B cell (primary cell): Measurements from ENCODE around the gene TNNT1. TPM values are rescaled to one million over a fixed set of nuclear protein-coding genes. Genes with fewer than 3 reads are reported as not detected.

ENCODE experiments used
- ATAC-seq: fragments of 200-7000 bp; cut with Tn5 transposase; one replicate; pipeline ENCODE4 v1.10.0; 2021; ENCODE audit warnings: low read depth, mild to moderate bottlenecking, moderate number of reproducible peaks, moderate library complexity
- CTCF ChIA-PET: fragments of 350-600 bp; sonication (Branson Sonifier 250); formaldehyde crosslinking; loops from one replicate; lab custom pipeline; 2021; ENCODE audit warnings: antibody characterized with exemption, inconsistent platforms; lab: Charles Lee
- POLR2A ChIA-PET: fragments of 350-600 bp; sonication (Branson Sonifier 250); formaldehyde crosslinking; loops from one replicate; lab custom pipeline; 2021; ENCODE audit warnings: antibody characterized with exemption; lab: Charles Lee
- DNase-seq: peaks from one replicate; pipeline ENCODE4 v3.0.0; 2013
- H2AFZ ChIP-seq: 2 replicates; pipeline ENCODE4 v1.6.1; 2012; ENCODE audit warnings: mild to moderate bottlenecking, low read depth, low read length; ENCODE audit not compliant: insufficient read depth, poor library complexity, severe bottlenecking
- H3K27ac ChIP-seq, 2 donors: 1 replicate in 1 of 2; 2 replicates in 1 of 2; pipeline ENCODE4 v1.5.1; 2012 to 2013; ENCODE audit warnings: low read length in 2 of 2, mild to moderate bottlenecking in 2 of 2, moderate library complexity in 1 of 2
- H3K27me3 ChIP-seq, 4 experiments: fragments of 200-600 bp in 1 of 4; sonication (generic) in 1 of 4; replicated peaks in 1 of 4; 1 replicate in 2 of 4; 2 replicates in 2 of 4; pipeline versions ENCODE4 v1.6.1 to v1.7.0; 2013 to 2016; ENCODE audit warnings: low read length in 3 of 4, mild to moderate bottlenecking in 2 of 4, mixed read lengths in 1 of 4, moderate library complexity in 1 of 4; ENCODE audit not compliant: insufficient read depth in 4 of 4, control insufficient read depth in 3 of 4; ENCODE audit errors: control extremely low read depth in 1 of 4
- H3K36me3 ChIP-seq, 2 experiments: replicated peaks in 1 of 2; 1 replicate in 1 of 2; 2 replicates in 1 of 2; pipeline versions ENCODE4 v1.6.1 to v1.7.1; 2013; ENCODE audit warnings: low read length in 1 of 2; ENCODE audit not compliant: insufficient read depth in 2 of 2, control insufficient read depth in 1 of 2; ENCODE audit errors: control extremely low read depth in 1 of 2, extremely low read depth in 1 of 2
- H3K4me1 ChIP-seq, 2 donors: fragments of 200-600 bp in 1 of 2; sonication (generic) in 1 of 2; 1 replicate in 1 of 2; 2 replicates in 1 of 2; pipeline versions ENCODE4 v1.5.1 to v1.6.1; 2013 to 2017; ENCODE audit warnings: low read length in 2 of 2; ENCODE audit not compliant: control insufficient read depth in 2 of 2, insufficient read depth in 2 of 2
- H3K4me2 ChIP-seq: replicated peaks from 2 replicates; pipeline ENCODE3; 2012; ENCODE audit warnings: mild to moderate bottlenecking, low read depth, low read length; ENCODE audit not compliant: poor library complexity, severe bottlenecking
- H3K4me3 ChIP-seq, 5 experiments: fragments of 200-600 bp in 1 of 5; sonication (generic) in 1 of 5; 1 replicate in 3 of 5; 2 replicates in 2 of 5; pipeline versions ENCODE4 v1.5.1 to v1.7.0; 2011 to 2016; ENCODE audit warnings: low read length in 4 of 5, mild to moderate bottlenecking in 4 of 5, low read depth in 2 of 5, control low read depth in 1 of 5, moderate library complexity in 1 of 5; ENCODE audit not compliant: insufficient read depth in 1 of 5; ENCODE audit errors: control extremely low read depth in 1 of 5, extremely low read depth in 1 of 5
- H3K79me2 ChIP-seq: fragments of 200-600 bp; sonication (generic); one replicate; pipeline ENCODE4 v1.6.0; 2016; ENCODE audit warnings: low read length; ENCODE audit not compliant: control insufficient read depth, insufficient read depth
- H3K9ac ChIP-seq: fragments of 200-600 bp; sonication (generic); 2 replicates; pipeline ENCODE4 v1.6.1; 2017; ENCODE audit warnings: mild to moderate bottlenecking, low read length, moderate library complexity
- H3K9me3 ChIP-seq, 3 donors: one replicate each; pipeline versions ENCODE4 v1.6.1 to v1.7.1; 2013; ENCODE audit warnings: low read length in 2 of 3; ENCODE audit not compliant: control insufficient read depth in 2 of 3, insufficient read depth in 1 of 3; ENCODE audit errors: control extremely low read depth in 1 of 3
- H4K20me1 ChIP-seq: 2 replicates; pipeline ENCODE4 v1.6.0; 2012; ENCODE audit warnings: mild to moderate bottlenecking, low read length; ENCODE audit not compliant: insufficient read depth, control insufficient read depth, poor library complexity, severe bottlenecking
- H3K27ac Mint-ChIP-seq: one replicate; pipeline ENCODE4 v1.8.0; 2021; ENCODE audit warnings: mixed read lengths
- H3K27me3 Mint-ChIP-seq: one replicate; pipeline ENCODE4 v1.8.0; 2021; ENCODE audit warnings: mixed read lengths
- H3K4me1 Mint-ChIP-seq: one replicate; pipeline ENCODE4 v1.8.0; 2021; ENCODE audit warnings: mixed read lengths
- H3K4me3 Mint-ChIP-seq: one replicate; pipeline ENCODE4 v1.8.0; 2021; ENCODE audit warnings: mixed read lengths
- H3K9me3 Mint-ChIP-seq: one replicate; pipeline ENCODE4 v1.8.0; 2022; ENCODE audit warnings: mixed read lengths; ENCODE audit not compliant: insufficient read depth
- EZH2 ChIP-seq: IDR thresholded peaks from 2 replicates; pipeline ENCODE4 v1.6.1; 2012; ENCODE audit warnings: borderline replicate concordance, low read depth, mild to moderate bottlenecking, moderate library complexity, low read length; ENCODE audit not compliant: insufficient read depth, poor library complexity, severe bottlenecking
- WGBS: methylation state at CpG from one replicate; pipeline ENCODE4 v1.1.5; 2013; ENCODE audit warnings: missing lambda C conversion rate; ENCODE audit not compliant: insufficient coverage; 5-methylcytosine and 5-hydroxymethylcytosine counted together
- intact Hi-C: fragments of 100-400 bp; cut with micrococcal nuclease; formaldehyde crosslinking; loops from one replicate; pipeline ENCODE4 v1.10.0; 2022
- polyA plus RNA-seq: library from polyadenylated mRNA; depleted of rRNA; stranded (reverse); fragments of >200 nt; gene quantifications from 2 replicates; pipeline ENCODE4 v1.2.3, GENCODE V29; 2012
- total RNA-seq, 2 donors: library from RNA; stranded (reverse); fragments of 120-200 nt in 1 of 2; gene quantifications; 1 replicate in 1 of 2; 2 replicates in 1 of 2; pipeline versions ENCODE4 v1.2.3 to v1.2.4, GENCODE V29; 2013 to 2022
- TF ChIP-seq, protein P1 (sequence below): fragments of 200-600 bp; IDR thresholded peaks from one replicate; pipeline ENCODE4 v1.8.0; 2022; ENCODE audit warnings: antibody characterized with exemption, mild to moderate bottlenecking

TNNT1 gene
- total and polyA plus RNA-seq, 2 donors (not counting 1 experiment from before 2014, with no cell fraction given), result not detected

GRCh38 chr19:55181740-55182139 is 32.7 kb upstream of the TNNT1 start:
- 74% methylated on average over 17 of the region's 20 CpGs for WGBS
- H3K9me3 ChIP-seq, result peaks cover 0 to 41% (median 0%) of the 10 kb centered on the region in 3 donors
- ChIA-PET CTCF (interaction anchor here (0.6 to 0.9 kb wide), 2 partner anchors 323 to 700 kb away, joined by 3 to 5 read pairs; no protein-coding TSS in a partner anchor), POLR2A (interaction anchor here (0.5 kb wide), 1 partner anchor 94 kb away, joined by 4 read pairs; no protein-coding TSS in a partner anchor)
- Mint-ChIP-seq H3K27me3 (peaks cover 47% of the 10 kb centered on the region), H3K9me3 (no peaks in the 10 kb centered on the region), H3K4me3 (no peak overlapping the region), H3K4me1 (peaks cover 24% of the 10 kb centered on the region), H3K27ac (no peak overlapping the region)
- no peak overlapping the region for H3K9ac ChIP-seq
- H3K4me2 ChIP-seq, result no peak overlapping the region
- no peaks in the 10 kb centered on the region for H3K36me3 ChIP-seq
- intact Hi-C loops, result no loop called here
- no peaks in the 10 kb centered on the region for H4K20me1 ChIP-seq
- no peak overlapping the region for H3K4me3 ChIP-seq
- no peak for DNase-seq
- no peak for TF ChIP-seq EZH2
- TF ChIP-seq, protein P1, sequence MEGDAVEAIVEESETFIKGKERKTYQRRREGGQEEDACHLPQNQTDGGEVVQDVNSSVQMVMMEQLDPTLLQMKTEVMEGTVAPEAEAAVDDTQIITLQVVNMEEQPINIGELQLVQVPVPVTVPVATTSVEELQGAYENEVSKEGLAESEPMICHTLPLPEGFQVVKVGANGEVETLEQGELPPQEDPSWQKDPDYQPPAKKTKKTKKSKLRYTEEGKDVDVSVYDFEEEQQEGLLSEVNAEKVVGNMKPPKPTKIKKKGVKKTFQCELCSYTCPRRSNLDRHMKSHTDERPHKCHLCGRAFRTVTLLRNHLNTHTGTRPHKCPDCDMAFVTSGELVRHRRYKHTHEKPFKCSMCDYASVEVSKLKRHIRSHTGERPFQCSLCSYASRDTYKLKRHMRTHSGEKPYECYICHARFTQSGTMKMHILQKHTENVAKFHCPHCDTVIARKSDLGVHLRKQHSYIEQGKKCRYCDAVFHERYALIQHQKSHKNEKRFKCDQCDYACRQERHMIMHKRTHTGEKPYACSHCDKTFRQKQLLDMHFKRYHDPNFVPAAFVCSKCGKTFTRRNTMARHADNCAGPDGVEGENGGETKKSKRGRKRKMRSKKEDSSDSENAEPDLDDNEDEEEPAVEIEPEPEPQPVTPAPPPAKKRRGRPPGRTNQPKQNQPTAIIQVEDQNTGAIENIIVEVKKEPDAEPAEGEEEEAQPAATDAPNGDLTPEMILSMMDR, result no peak
- H3K27ac ChIP-seq, result no peak overlapping the region
- H3K79me2 ChIP-seq, result no peaks in the 10 kb centered on the region
- no peak for ATAC-seq
- H3K4me1 ChIP-seq, result peaks cover 22 to 29% of the 10 kb centered on the region in 2 donors
- H3K27me3 ChIP-seq, result peaks cover 0 to 77% (median 34%) of the 10 kb centered on the region in 4 experiments
- H2AFZ ChIP-seq, result no peak overlapping the region
